A549 (cell line): ENCODE measurements around the gene POLD2.

Experiments
- BHLHE40 ChIP-seq: IDR thresholded peaks from 2 replicates; pipeline ENCODE4 v1.6.1; 2012; ENCODE audit warnings: low read depth, low read length, inconsistent platforms
- CTCF ChIP-seq: fragments of >200 bp; sonication (Bioruptor Twin); formaldehyde crosslinking; IDR thresholded peaks from 3 replicates; pipeline ENCODE4 v1.5.1; 2016
- FOSL2 ChIP-seq, 2 experiments: fragments of 450-650 bp in 1 of 2; fragments of >200 bp in 1 of 2; sonication (Bioruptor Twin) in 1 of 2; formaldehyde crosslinking; IDR thresholded peaks; 2 replicates each; pipeline versions ENCODE4 v1.5.0 to v1.6.1; 2016 to 2020; ENCODE audit warnings: mild to moderate bottlenecking in 1 of 2, moderate library complexity in 1 of 2
- HEYL ChIP-seq: fragments of 250-450 bp; sonication (Bioruptor Pico); IDR thresholded peaks from 2 replicates; pipeline ENCODE4 v1.8.0; 2021; ENCODE audit warnings: mild to moderate bottlenecking, moderate library complexity
- MAX ChIP-seq: IDR thresholded peaks from 2 replicates; pipeline ENCODE4 v1.6.1; 2012
- NR3C1 ChIP-seq: fragments of >200 bp; sonication (Bioruptor Twin); formaldehyde crosslinking; IDR thresholded peaks from 3 replicates; pipeline ENCODE4 v1.6.1; 2017
- ZC3H11A ChIP-seq: fragments of 450-650 bp; IDR thresholded peaks from 2 replicates; pipeline ENCODE4 v1.6.1; 2014; ENCODE audit warnings: antibody characterized with exemption, mild to moderate bottlenecking

DNA sequence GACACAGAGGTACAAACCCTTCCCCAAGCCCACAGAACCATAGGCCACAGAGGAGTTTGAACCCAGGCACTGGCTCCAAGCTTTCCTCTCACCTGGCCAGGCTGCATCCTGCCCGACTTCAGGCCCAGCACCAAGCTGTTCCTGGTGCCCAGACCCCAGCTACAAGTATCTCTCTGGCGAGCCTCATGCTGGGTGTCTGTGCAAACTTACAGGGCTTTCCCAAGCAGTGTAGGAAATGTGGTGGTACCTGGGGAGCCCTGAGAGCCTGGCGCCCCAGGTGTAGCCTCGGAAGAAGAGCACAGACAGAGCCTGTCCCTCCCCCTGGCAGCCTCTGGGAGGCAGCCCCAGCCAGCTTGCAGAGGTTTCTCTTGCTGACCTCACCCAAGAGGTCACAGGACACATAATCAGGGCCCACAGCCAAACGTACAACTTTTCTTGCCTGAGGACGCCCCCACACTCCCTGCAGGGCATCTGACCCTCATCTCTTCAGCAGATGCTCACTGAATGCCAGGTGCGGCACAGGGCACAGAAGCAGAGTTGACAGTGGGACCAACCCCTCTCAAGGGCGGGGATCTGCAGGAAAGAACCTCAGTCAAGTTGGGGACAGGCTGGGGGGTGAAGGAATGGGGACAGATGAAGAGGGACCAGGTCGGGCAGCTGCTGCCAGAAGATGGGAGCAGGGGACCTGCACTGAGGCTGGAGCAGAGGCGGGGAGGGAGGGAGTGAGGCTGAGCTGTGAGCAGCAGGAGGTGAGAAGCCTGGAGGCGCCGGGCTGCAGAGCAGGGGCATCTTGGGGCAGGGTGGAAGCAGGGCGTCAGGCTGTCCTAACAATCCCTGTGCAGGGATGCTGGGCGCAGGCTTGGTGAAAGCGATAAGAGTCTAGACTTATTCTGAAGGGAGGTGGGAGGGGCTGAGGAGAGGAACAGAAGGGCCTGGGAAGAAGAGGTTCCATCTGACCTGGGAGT is 34.0 kb upstream of the POLD2 start:
- TF ChIP-seq HEYL (CRISPR knock-in tag), result no peak
- TF ChIP-seq BHLHE40, result no peak
- no peak for TF ChIP-seq MAX
- no peak for TF ChIP-seq CTCF
- no peak for TF ChIP-seq FOSL2 (IDR thresholded peaks at IDR 0.05)
- TF ChIP-seq FOSL2 (CRISPR knock-in tag; IDR thresholded peaks at IDR 0.05), result no peak
- TF ChIP-seq NR3C1, result no peak
- no peak for TF ChIP-seq ZC3H11A
